Erythroblast (primary cell): ENCODE results near the gene SLC12A2.

Experiments
- GATA1 ChIP-seq: IDR thresholded peaks from 2 replicates; pipeline ENCODE4 v1.6.1; 2011; ENCODE audit warnings: low read depth, mild to moderate bottlenecking, control low read depth, low read length, moderate library complexity
- POLR2A ChIP-seq: IDR thresholded peaks from 2 replicates; pipeline ENCODE4 v1.6.1; 2011; ENCODE audit warnings: mild to moderate bottlenecking, low read length

GRCh38 chr5:128082551-128083032 is 974 bp upstream of the SLC12A2 start:
- no peak for TF ChIP-seq POLR2A
- TF ChIP-seq GATA1, result no peak
